Cortex of kidney (tissue), 1 donor: ENCODE data around the gene DBH.

Source experiments
- DNase-seq: peaks from one replicate; lab custom pipeline; 2025; lab: John Stamatoyannopoulos, UW

Gene DBH

DNA sequence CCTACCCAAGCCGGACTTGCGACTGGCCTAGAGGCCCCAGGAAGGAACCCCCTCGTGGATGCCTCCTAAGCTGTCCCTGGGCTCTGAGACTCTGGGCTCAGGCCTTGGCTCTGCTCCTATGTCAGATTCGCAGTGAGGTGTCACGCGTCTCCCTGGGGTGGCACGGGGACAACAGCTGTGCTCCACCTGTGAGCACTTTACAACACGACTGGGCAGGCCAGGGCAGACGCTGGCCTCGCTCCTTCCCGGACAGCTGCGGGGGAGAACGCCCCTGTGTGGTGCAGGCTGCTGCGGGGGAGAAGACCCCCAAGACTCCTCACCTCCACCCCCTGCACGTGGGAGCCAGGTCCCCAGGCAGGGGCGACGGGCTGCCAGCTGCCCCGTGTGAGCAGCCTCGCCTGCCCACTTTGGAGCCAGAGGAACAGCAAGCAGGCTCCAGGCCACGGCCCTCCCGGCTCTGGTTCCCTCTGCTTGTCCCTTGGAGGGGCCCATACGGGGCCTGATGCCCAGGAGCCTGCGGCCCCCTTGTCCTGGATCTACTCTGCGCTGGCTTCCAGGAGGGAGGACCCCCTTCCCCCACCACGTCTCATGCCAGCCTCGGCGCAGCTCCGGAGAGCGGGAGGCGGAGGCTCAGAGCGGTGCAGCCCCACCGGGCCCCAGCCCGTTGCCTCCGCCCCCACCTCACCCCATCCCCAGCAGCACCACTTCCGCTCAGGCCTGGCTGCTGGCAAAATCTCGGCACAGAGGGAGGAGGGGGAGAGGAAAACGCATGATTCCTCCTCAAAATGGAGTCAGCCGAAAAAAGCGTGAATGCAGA lies 66.0 kb downstream of the DBH start:
- no peak for DNase-seq

DNA sequence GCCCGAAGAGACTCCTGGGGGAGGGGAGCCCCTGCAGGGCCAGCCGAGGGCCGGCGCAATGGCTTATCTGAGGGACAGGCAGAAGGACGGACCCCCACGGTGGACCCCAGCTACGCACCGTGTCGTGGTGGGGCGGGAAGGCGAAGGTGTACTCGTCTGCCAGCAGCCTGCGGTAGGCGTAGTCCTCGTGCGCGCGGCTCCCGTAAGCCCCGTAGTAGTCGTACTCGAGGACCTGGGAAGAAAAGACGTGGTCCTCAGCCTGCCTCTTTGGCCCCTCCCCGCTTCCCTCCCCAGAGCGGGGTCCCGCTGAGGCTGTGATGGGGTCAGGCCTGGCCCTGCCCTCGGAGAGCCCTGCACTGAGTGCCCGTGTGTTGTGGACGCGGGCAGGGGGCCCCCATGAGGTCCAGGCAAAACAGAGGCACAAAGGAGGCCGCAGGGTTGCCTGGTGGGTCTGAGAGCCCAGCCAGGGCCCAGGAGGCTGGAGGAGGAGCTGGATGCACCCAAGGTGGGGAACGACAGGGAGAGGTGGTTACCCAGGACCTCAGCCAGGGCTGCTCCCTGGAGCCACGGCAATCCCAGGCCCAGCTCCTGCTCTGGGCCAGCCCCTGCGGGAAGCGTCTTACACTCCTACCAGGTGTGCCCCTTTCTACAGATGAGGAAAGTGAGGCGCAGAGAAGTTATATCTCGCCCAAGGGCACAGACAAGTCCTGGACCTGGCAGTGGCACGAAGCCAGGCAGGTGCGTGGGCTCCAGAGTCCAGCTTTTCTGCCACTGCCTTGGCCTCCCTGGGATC lies 66.8 kb downstream of the DBH start:
- DNase-seq, result no peak

DNA sequence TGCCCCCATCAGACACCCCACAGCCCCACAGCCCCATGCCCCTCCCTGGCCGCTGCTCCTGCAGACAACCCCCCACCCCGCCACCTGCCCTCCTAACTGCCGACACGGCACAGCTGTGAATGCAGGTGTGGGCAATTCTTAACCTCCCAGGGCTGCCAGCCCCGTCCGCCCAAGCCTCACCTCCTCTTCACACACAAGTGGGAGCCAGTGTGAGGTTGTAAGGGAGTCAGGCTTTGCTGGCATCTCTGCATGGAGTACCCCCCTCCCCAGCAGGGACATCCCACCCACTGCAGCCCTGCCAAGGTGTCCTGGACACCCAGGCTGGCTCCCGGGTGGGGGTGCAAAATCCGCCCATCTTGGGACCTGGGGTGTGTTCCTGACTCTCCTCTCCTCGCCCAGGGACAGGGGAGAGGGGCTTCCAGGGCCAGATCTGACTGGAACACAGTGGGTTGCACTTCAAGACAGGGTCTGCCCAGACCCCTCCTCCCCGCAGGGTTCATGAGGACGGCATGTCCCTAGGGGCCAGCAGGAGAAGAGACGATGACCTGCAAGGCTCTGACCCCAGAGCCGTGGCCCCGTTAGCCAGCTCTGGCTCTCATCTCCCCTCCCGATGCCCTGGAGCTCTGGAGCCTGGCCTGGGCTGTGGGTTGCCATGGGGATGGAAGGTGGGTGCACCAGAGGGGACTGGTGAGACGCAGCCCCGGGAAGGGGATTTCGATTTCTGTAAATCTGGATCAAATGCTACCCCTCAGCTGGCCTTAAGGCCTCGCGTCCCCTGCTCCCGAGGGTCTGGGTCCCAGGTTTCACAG lies 67.6 kb downstream of the DBH start:
- DNase-seq, result no peak

DNA sequence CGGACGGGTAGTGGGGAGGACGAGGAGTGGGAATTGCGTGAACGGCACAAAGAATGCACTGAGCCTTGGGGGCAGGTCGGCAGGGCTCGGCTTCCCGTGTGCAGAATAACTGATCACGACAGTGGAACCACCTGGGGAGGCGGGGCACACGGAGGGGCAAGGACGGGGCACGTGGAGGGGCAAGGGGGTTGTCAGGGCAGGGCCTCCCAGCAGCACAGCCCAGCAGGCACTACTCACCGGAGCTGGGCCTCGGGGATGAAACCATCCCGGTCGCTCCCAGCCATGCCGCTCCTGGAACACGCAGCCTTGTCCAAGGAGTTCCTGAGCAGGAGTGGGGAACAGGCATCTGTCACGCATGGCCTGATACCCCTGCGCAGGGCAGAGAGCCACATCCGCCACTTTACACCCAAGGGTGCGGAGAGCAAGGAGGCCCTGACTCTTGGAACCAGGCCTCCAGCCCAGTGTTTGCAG lies 68.6 kb downstream of the DBH start:
- DNase-seq, result no peak

DNA sequence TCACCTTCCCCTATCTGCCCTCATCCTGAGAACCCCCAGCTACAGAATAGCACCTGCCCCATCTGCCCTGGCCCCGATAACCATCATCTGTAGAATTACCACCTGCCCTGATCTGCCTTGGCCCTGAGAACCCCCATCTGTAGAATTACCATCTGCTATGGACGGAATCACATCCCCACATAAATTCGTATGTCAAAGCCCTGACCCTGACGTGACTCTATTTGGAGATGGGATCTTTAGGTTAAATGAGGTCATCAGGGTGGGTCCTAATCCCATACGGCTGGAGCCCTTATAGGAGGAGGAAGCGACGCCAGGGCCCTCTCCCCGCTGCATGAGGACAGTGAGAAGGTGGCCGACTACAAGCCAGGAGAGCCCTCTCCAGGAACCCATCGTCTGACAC lies 69.4 kb downstream of the DBH start:
- DNase-seq, result no peak

DNA sequence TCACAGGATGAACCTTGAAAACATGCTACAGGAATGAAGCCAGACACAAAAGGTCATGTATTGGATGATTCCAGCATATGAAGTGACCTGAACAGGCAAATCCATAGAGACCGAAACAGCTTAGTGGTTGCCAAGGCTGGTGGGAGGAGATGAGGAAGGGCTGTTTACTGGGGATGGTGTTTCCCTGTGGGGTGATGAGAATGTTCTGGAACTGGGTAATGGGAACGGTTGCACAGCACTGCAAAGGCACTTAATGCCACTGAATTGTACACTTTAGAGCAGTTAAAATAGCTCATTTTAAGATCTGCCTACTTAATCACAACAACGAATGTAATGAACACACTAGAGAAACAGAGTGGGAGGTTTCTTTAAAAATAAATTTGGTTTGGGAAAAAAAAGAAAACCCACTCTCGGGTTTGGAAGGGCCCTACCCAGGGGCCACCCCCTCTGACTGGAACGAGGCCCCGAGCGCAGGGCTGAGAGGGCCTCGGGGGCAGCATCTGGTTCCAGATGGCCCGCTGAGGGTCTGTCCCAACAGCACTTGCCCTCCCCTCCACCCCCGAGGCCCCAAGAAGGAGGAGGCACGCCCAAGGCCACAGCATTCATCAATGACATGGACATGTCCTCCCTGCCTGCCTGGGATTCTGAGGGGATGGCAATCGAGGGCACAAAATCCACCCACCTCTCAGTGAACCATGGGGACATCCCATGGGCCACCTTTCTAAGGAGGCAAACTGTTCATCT lies 70.3 kb downstream of the DBH start:
- no peak for DNase-seq

DNA sequence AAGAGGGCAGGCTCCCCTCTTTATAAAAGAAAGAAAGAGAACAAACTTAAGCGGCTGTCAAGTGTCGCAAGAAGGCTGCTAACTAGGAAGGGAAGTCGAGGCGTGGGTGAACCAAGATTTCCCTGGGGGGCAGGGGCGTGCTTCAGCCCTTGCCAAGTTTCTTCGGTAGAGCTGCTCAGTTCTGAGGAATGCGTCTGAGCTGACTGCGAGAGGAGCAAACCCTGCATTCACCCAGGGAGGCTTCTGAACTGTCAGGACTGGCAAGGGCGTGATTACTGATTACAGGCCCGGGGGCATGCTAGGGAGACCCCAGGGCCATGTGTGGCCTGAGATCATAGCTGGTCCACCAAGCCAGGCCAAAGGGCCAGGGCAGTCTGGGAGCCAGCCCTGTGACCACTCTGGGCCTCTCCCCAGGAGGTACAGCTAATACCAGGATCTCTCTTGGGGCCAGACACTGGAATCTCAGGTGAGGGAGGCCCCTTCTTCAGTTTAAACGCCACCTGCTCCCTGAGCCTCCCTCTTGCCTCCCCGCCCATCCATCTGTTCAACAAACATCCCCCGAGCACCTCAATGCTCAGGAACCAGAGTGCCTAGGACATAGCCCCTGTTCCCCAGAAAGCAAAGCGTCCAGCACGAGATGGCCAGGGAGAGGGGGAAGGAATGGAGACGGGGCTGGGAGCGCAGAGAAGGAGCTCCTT lies 71.1 kb downstream of the DBH start:
- no peak for DNase-seq

DNA sequence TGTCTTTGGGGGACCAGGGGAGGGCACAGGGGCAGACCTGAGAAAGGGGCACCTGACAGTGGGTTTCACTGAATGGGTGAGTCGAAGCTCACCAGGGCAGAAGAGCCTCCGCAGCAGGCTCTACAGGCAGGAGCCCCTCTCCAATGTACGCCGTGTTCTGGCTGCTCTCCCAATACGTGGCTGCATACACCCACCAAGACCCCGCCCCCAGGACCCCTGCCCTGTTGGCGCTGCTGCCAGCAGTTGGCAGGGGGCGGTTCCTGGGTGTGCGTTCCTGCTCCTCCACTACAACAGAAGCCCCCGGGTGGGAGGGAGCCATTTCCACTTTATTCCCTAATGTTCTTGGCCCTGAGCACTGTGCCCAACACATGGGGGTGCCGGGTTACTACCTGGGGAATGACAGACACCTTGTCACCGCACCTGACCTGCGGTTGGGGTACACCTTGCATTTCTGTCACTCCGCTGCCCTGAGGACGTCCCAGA lies 71.6 kb downstream of the DBH start:
- DNase-seq, result no peak

DNA sequence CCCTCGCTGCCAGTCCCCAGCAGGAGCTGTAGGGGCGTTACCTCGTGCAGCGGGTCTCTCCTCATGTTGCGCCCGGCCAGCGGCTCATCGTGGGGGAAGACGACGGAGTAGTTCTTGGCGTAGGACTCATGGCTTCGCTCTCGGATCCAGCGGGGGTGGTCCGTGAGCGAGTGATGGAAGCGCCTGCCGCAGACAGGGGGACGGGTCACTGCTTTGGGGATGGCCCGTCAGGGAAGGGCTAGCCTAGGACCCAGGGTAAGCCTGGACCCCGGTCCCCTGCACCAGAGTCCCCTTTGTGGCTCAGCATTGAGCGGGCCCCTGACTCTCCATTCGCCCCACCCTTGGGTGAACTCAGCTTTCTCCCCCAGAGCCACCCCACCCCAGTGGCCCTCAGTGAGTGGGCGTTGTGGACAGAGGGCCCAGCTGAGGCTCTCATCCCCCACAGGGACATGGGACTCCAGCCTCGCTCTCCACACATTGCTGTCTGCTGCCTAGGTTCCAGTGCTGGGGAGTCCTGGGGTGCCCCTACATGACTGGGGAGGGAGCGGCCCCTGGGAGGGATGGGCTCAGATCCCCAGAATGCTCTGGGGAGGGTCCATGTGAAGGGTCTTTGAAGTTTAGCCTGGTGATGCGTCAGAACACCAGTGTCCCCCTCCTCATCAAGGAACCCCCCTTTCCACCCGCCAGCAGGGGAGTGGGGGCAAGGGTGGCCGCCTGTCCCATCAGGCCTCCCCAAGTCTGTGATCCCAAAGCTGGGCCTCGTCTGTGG lies 72.3 kb downstream of the DBH start:
- no peak for DNase-seq
